ENCODE data around the gene MOB3A.
"Not testable (repeated sequence)": the region's sequence is repeated elsewhere in the genome, so short reads cannot be mapped to it uniquely, and the experiment has no call there.

The MOB3A gene

DNA sequence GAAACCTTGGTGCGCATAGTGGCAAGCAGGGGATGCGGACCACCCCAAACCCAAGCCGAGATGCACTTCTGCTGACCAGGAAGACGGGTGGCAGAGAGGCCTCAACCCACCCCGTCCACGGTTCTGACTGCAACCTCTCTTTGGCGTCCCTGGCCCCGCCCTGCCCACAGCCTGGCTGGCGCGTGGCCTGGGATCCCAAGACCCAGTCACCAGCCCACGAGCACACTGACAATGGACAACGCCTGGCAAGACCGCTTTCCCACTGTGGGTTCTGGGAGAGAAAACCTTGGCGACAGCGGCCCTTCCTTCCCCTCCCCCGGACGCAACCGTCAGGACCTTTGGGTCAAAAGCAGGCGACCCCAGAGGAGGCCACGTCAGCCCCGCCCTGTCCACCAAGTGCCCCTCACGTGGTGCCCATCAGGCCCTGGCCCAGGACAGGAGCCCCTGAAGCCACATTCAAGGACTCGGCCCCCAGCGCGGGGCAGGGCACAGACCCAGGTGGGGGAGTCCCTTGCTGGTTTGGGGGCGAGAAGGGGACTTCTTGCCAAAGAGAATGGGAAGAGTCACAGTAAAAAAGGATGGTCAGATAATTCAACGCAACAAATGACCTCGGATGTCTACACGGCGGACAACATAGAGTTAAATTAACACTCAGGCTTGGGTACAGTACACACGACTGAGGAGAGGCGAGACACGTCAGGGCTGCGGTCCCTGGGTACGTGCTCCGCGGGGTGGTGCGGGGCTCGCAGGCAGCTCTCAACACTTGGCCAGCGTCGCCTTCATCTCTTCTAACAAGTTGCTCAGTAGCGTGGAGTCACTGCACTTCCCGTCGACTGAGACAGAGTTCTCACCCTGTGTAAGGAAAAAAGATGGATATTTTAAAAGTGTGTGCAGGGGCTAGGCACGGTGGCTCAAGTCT is 5.5 kb upstream of the MOB3A start:
- no peak for DNase-seq

GRCh38 chr19:2100719-2101061 is 4.6 kb upstream of the MOB3A start:
- DNase-seq: no peak

DNA sequence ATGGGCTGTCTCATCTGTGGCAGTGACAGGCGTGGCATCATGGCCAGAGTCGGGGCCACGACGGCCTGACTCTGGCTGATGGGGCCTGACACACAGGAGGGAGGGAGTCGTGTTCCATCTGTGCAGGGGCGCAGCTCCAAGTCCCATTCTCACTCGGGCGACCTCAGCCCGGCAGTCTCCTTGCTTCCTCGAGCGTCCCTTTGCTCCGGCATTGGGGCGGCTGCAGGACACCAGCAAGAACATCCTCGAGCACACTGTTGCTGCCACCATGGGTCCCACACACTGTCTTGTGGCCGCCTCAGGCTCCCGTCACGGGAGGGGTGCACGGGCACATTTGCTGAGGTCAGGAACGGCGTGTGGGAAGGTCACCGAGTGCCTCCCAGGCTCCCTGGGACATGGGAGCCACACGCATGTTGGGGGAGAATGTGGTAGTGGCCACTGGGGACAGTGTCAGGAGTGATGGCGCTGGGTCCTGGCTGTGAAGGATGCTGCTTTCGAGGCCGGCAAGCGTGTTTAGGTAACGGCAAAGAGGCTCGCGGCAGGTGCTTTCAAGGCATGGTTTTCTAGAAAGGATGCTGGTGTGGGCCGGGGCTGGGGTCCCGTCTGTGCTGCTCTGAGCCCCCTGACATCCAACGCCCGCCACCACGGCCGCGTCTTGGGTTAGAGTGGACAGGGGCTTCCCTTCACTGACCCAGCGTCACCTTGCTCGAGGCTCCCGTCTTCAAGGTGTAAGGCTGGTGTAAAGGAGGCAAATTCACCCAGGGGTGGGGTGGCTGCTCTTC is 4.0 kb upstream of the MOB3A start:
- DNase-seq: no peak

- DNase-seq: no peak
Measured at GRCh38 chr19:2099054-2099501, 3.0 kb upstream of the MOB3A start.

GRCh38 chr19:2097886-2098327 is 1.8 kb upstream of the MOB3A start:
- no peak for DNase-seq

DNA sequence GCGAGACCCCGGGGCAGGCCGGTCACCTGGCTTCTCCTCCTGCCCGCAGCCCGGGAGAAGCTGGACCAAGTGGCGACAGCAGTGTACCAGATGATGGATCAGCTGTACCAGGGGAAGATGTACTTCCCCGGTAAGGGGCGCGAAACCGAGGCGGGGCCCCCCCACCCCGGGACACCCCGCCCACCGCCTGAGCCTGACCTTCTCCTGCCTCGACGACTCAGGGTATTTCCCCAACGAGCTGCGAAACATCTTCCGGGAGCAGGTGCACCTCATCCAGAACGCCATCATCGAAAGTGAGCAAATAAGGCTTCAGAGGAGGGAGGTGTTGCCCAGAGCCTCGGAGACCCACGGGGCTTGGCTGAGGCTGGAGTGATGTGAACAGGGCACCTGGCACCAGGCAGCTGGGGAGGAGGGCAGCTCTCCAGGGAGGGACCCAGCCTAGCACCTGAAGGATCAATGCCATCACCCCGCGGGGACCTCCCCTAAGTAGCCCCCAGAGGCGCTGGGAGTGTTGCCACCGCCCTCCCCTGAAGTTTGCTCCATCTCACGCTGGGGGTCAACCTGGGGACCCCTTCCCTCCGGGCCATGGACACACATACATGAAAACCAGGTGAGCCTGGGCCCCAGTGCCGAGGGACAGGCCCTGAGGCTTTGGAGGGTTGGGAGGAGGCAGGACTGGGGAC is 1.2 kb upstream of the MOB3A start:
- peak; percentile 65 to 70 for DNase-seq

GRCh38 chr19:2096480-2097202 is 515 bp upstream of the MOB3A start, which contains the start of gene IZUMO4:
IZUMO4 (plus strand) TSS chr19:2096915; CDS start chr19:2096946, 31 bp downstream.
- peak; percentile 100 for DNase-seq

GRCh38 chr19:2091926-2092525 is 4.1 kb downstream of the MOB3A start:
- not testable (repeated sequence) for DNase-seq

GRCh38 chr19:2089727-2090053 is 6.4 kb downstream of the MOB3A start:
- no peak for DNase-seq

GRCh38 chr19:2089001-2089711 is 7.0 kb downstream of the MOB3A start:
- DNase-seq: no peak

DNA sequence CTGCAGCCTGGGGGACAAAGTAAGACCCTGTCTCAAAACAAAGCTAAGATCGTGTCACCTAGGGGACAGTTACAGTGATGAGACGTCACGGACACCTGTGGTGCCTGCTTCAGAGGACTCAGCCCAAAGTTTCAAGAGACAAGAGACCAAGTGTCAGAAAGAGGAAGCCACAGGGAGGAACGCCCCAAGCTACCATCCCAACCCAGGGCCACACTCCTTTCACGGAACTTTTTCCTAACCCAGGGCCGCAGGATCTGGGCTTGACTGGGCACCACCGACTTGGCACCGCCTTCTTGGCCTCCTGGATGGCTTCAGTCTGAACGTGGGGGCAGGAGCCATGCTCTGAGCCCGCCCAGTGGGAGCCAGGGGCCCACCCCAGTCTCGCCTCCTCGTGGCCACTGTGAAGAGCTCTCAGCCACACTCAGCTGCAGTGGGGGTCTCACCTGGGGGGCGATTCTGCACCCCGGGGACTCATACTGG is 8.5 kb downstream of the MOB3A start:
- DNase-seq: no peak

DNA sequence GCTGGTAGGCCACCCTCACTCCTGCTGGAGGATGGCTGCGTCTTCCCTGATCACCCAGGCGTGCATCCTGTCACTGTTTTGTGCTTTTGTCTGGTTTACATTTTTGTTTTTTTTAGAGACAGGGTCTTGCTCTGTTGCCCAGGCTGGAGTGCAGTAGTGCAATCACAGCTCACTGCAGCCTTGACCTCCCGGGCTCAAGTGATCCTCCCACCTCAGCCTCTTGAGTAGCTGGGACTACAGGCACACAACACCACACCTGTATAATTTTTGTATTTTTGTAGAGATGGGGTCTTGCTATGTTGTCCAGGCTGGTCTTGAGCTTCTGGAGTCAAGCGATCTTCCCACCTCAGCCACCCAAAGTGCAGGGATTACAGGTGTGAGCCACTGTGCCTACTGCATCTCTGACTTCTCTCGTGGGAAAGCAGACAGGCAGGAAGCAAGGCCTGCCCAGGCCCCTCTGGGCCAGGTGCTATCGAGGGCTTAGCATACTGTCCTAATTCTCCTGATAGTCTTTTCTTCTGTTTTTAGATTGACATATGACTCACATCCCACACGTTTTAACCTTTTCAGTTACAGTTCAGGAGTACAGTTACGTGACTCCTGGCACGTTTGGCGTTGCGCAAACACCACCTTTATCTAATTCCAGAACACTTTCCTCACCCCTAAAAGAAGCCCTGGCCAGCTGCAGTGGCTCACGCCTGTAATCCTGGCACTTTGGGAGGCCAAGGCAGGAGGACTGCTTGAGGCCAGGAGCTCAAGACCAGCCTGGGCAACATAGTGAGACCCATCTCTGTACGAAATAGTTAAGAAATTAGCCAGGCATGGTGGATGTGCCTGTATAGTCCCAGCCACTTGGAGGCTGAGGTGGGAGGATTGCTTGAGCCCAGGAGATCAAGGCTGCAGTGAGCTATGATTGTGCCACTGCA is 9.2 kb downstream of the MOB3A start:
- DNase-seq: not testable (repeated sequence)

DNA sequence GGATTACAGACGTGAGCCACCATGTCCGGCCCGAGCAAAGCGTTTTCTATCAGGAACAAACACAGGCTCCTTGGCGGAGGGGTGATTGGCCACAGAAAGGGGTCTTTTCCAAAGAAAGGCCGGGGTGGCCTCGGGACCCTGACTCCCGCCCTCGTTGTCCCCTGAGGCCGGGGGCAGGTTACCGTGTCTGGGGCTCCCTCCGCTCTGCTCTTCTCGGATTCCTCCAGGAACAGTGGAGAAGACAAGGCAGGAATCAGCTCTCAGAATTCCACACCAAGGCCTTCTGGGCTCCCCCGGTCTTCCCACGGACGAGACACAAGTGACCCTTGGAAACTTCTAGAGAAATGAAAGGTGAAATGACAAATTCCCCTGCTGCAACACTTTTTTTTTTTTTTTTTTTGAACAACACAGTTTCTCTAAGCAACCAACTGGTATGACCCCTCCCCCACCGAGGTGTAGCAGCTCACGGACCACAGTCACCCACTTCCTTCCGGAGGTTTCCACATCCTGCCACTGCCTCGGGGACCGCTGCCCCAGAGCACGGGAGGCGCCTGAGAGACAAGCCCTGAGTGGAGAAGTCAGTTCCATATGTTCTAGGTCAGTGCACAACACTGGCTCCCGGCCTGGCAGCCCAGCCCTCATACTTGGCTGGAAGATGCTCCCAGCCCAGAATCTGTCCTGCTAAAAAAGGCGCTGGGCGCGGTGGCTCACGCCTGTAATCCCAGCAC is 11.0 kb downstream of the MOB3A start:
- peak; percentile 90 to 94 for DNase-seq

DNA sequence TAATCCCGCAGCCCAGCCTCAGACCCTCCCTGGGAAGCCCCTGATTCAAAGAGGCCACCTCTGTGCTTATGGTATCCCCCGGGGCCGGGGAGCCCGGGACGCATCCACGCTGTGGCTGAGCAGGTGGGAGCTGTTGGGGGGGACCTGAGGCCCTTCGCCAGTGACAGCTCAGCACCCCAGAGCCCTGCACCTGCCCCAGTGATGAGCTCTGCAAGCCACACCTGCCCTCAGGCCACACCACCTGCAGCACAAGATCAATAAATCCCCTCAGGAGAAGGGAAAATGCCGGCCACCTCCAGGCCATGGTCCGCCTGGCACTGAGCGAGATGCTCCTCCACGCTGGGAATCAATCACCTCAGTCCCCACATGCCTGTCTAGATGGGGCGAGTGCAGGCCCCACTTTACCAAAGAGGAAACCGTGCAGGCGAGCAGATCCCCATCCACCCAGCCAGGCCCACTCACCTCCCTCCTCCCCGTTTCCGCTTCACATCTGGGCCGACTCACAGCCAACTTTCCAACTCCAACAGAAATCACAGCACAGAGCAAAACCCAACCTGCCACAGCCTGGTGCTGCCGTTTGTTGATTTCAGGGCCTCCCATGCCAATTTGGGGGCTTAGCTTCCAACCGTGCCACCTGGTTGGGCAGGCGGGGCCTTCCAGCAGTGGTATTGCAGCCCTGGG is 12.8 kb downstream of the MOB3A start:
- peak; percentile 68 to 73 for DNase-seq

GRCh38 chr19:2081873-2082810 is 14.0 kb downstream of the MOB3A start:
- no peak for DNase-seq

GRCh38 chr19:2080336-2080988 is 15.7 kb downstream of the MOB3A start:
- no peak for DNase-seq

- DNase-seq: no peak
Measured at GRCh38 chr19:2079865-2080301, 16.2 kb downstream of the MOB3A start.

Measured in activated CD4-positive, alpha-beta T cell treated with anti-CD3 and anti-CD28 coated beads for 4 hours (primary cell).